GM23338 (cell line): ENCODE results near the gene CDH8. TPM values are rescaled to one million over a fixed set of nuclear protein-coding genes. Genes with fewer than 3 reads are reported as not detected.

Experiments
- ATAC-seq: fragments of 200-7000 bp; cut with Tn5 transposase; 3 replicates; pipeline ENCODE4 v1.9.1; 2020
- DNase-seq: peaks from one replicate; pipeline ENCODE4 v3.0.0-alpha.2; 2015; ENCODE audit warnings: low spot score
- H2AFZ ChIP-seq: fragments of 200-600 bp; sonication (generic); 2 replicates; pipeline ENCODE4 v1.8.0; 2016; ENCODE audit warnings: antibody characterized with exemption, mild to moderate bottlenecking, moderate library complexity
- H3F3A ChIP-seq: fragments of 200-600 bp; sonication (generic); replicated peaks from 2 replicates; pipeline ENCODE4 v1.8.0; 2017; ENCODE audit warnings: antibody characterized with exemption, mixed run types, low read depth
- H3K27ac ChIP-seq: fragments of 200-600 bp; sonication (generic); 2 replicates; pipeline ENCODE4 v1.6.1; 2016; ENCODE audit warnings: low read depth
- H3K27me3 ChIP-seq: fragments of 200-600 bp; sonication (generic); 2 replicates; pipeline ENCODE4 v1.8.0; 2016; ENCODE audit warnings: mild to moderate bottlenecking, mixed run types, moderate library complexity; ENCODE audit not compliant: insufficient read depth
- H3K36me3 ChIP-seq: fragments of 200-600 bp; sonication (generic); 2 replicates; pipeline ENCODE4 v1.8.0; 2016; ENCODE audit warnings: mild to moderate bottlenecking; ENCODE audit not compliant: insufficient read depth
- H3K4me1 ChIP-seq: fragments of 200-600 bp; sonication (generic); 2 replicates; pipeline ENCODE4 v1.8.0; 2016; ENCODE audit warnings: mild to moderate bottlenecking, moderate library complexity; ENCODE audit not compliant: insufficient read depth
- H3K4me2 ChIP-seq: fragments of 200-600 bp; sonication (generic); 2 replicates; pipeline ENCODE4 v1.7.1; 2017; ENCODE audit warnings: mixed run types
- H3K4me3 ChIP-seq: fragments of 200-600 bp; sonication (generic); 2 replicates; pipeline ENCODE4 v1.6.1; 2016; ENCODE audit warnings: mixed run types
- H3K79me2 ChIP-seq: fragments of 200-600 bp; sonication (generic); replicated peaks from 2 replicates; pipeline ENCODE4 v1.8.0; 2017; ENCODE audit warnings: mild to moderate bottlenecking; ENCODE audit not compliant: insufficient read depth
- H3K9me2 ChIP-seq: fragments of 200-600 bp; sonication (generic); 2 replicates; pipeline ENCODE4 v1.8.0; 2017; ENCODE audit not compliant: insufficient read depth
- H4K20me1 ChIP-seq: fragments of 200-600 bp; sonication (generic); replicated peaks from 2 replicates; pipeline ENCODE4 v1.8.0; 2017; ENCODE audit warnings: mild to moderate bottlenecking; ENCODE audit not compliant: insufficient read depth
- H3K27ac Mint-ChIP-seq: 2 replicates; pipeline ENCODE4 v1.8.0; 2020; ENCODE audit warnings: inconsistent platforms, mild to moderate bottlenecking, moderate library complexity, mixed read lengths
- H3K27me3 Mint-ChIP-seq: 3 replicates; pipeline ENCODE4 v1.8.0; 2022; ENCODE audit warnings: low read depth, mild to moderate bottlenecking, moderate library complexity, mixed read lengths, inconsistent platforms; ENCODE audit not compliant: insufficient read depth, poor library complexity
- H3K36me3 Mint-ChIP-seq: 3 replicates; pipeline ENCODE4 v1.8.0; 2021; ENCODE audit warnings: low read depth, mild to moderate bottlenecking, inconsistent platforms, moderate library complexity, mixed read lengths
- H3K4me1 Mint-ChIP-seq: 3 replicates; pipeline ENCODE4 v1.8.0; 2020; ENCODE audit warnings: mild to moderate bottlenecking, inconsistent platforms, mixed read lengths
- H3K4me3 Mint-ChIP-seq: 3 replicates; pipeline ENCODE4 v1.8.0; 2021; ENCODE audit warnings: moderate library complexity, mild to moderate bottlenecking, inconsistent platforms, mixed read lengths
- H3K9me3 Mint-ChIP-seq: 3 replicates; pipeline ENCODE4 v1.8.0; 2020; ENCODE audit warnings: moderate library complexity, mild to moderate bottlenecking, inconsistent platforms, mixed read lengths
- CREB1 ChIP-seq: fragments of 250-450 bp; sonication (Bioruptor Pico); IDR thresholded peaks from 2 replicates; pipeline ENCODE4 v1.5.0; 2020; ENCODE audit warnings: low read depth, mild to moderate bottlenecking, moderate library complexity
- CTCF ChIP-seq, 2 experiments: fragments of 200-600 bp in 1 of 2; sonication (generic) in 1 of 2; conservative IDR thresholded peaks; 2 replicates each; pipeline versions ENCODE4 v1.5.1 to v1.6.1; 2016 to 2017; ENCODE audit warnings: antibody characterized with exemption in 2 of 2, low read depth in 2 of 2, mild to moderate bottlenecking in 2 of 2, moderate library complexity in 1 of 2
- EZH2 ChIP-seq: fragments of 200-600 bp; sonication (generic); IDR thresholded peaks from one replicate; pipeline ENCODE4 v1.8.0; 2017; ENCODE audit warnings: antibody characterized with exemption, mild to moderate bottlenecking, low read depth; ENCODE audit not compliant: unreplicated experiment
- EZH2phosphoT487 ChIP-seq: fragments of 200-600 bp; sonication (generic); IDR thresholded peaks from one replicate; pipeline ENCODE4 v1.8.1; 2018; ENCODE audit warnings: antibody characterized with exemption; ENCODE audit not compliant: unreplicated experiment
- JUNB ChIP-seq: IDR thresholded peaks from one replicate; pipeline ENCODE4 v1.6.1; 2016; ENCODE audit warnings: antibody characterized with exemption; ENCODE audit not compliant: unreplicated experiment
- NANOG ChIP-seq: IDR thresholded peaks from 2 replicates; pipeline ENCODE4 v1.6.1; 2016; ENCODE audit warnings: antibody characterized with exemption, borderline replicate concordance
- POLR2AphosphoS5 ChIP-seq: IDR thresholded peaks from 2 replicates; pipeline ENCODE4 v1.6.1; 2016; ENCODE audit warnings: antibody characterized with exemption, low read depth
- REST ChIP-seq: IDR thresholded peaks from one replicate; pipeline ENCODE4 v1.6.1; 2018; ENCODE audit warnings: antibody characterized with exemption; ENCODE audit not compliant: unreplicated experiment
- STAT1 ChIP-seq: IDR thresholded peaks from one replicate; pipeline ENCODE4 v1.6.1; 2016; ENCODE audit warnings: antibody characterized with exemption; ENCODE audit not compliant: unreplicated experiment
- ZNF114 ChIP-seq: fragments of 250-450 bp; sonication (Bioruptor Pico); IDR thresholded peaks from 2 replicates; pipeline ENCODE4 v1.5.0; 2020; ENCODE audit warnings: mild to moderate bottlenecking, moderate library complexity
- ZNF331 ChIP-seq: fragments of 250-450 bp; sonication (Bioruptor Pico); IDR thresholded peaks from 2 replicates; pipeline ENCODE4 v1.5.0; 2020; ENCODE audit warnings: low read depth, mild to moderate bottlenecking, moderate library complexity
- ZNF462 ChIP-seq: fragments of 250-450 bp; sonication (Bioruptor Pico); IDR thresholded peaks from 2 replicates; pipeline ENCODE4 v1.5.0; 2020; ENCODE audit warnings: mild to moderate bottlenecking, moderate library complexity
- polyA plus RNA-seq: library from polyadenylated mRNA; unstranded; fragments of >200 nt; fragmentation: Nextera tagmentation; extraction: Ambion mirVana; gene quantifications from 2 replicates; pipeline ENCODE4 v1.2.1, GENCODE V29; 2016
- total RNA-seq: library from RNA; depleted of rRNA; stranded (reverse); fragments of >200 nt; shearing (Covaris generic); gene quantifications from 2 replicates; pipeline ENCODE4 v1.2.3, GENCODE V29; 2014
- TF ChIP-seq, protein P1 (sequence below): IDR thresholded peaks from 2 replicates; pipeline ENCODE4 v1.6.1; 2016; ENCODE audit warnings: antibody characterized with exemption

Gene CDH8
- total and polyA plus RNA-seq, 2 experiments from 2014 or later: 10.2 to 11.7 TPM

GRCh38 chr16:61871837-61872777 lies 164.1 kb downstream of the CDH8 start:
- peak; percentile 75 for DNase-seq
- Histone ChIP-seq H3K4me2 (peak overlapping the region; percentile 40), H3K27ac (peak overlapping the region; percentile 97), H3K27me3 (no peaks in the 10 kb centered on the region), H3K4me3 (peak overlapping the region; percentile 12), H3K9me2 (0 out of 2 replicates have a peak, but pooled peaks cover 6% of the 10 kb centered on the region), H2AFZ (no peak overlapping the region), H3K36me3 (no peaks in the 10 kb centered on the region), H3F3A (no peaks in the 10 kb centered on the region), H4K20me1 (no peaks in the 10 kb centered on the region), H3K4me1 (peaks cover 7% of the 10 kb centered on the region), H3K79me2 (no peaks in the 10 kb centered on the region)
- H3K36me3 Mint-ChIP-seq: peaks cover 11% of the 10 kb centered on the region; the same call in 2 of the 3 replicates
- H3K9me3 Mint-ChIP-seq: 0 out of 3 replicates have a peak, but pooled peaks cover 6% of the 10 kb centered on the region
- peaks cover 22% of the 10 kb centered on the region for H3K4me1 Mint-ChIP-seq
- H3K27me3 Mint-ChIP-seq: no peaks in the 10 kb centered on the region
- TF ChIP-seq CREB1 (CRISPR knock-in tag): no peak
- TF ChIP-seq CTCF (conservative IDR thresholded peaks at IDR 0.05; ENCODE audit: low read depth in 2 of 2): no peak
- peak; percentile 60 for TF ChIP-seq ZNF331
- no peak for TF ChIP-seq ZNF114 (CRISPR knock-in tag)
- no peak for TF ChIP-seq POLR2AphosphoS5
- TF ChIP-seq REST: no peak
- TF ChIP-seq STAT1: no peak
- peak; percentile 83 for TF ChIP-seq NANOG
- no peak for TF ChIP-seq EZH2
- TF ChIP-seq ZNF462 (CRISPR knock-in tag): peak; percentile 96
- TF ChIP-seq, protein P1, sequence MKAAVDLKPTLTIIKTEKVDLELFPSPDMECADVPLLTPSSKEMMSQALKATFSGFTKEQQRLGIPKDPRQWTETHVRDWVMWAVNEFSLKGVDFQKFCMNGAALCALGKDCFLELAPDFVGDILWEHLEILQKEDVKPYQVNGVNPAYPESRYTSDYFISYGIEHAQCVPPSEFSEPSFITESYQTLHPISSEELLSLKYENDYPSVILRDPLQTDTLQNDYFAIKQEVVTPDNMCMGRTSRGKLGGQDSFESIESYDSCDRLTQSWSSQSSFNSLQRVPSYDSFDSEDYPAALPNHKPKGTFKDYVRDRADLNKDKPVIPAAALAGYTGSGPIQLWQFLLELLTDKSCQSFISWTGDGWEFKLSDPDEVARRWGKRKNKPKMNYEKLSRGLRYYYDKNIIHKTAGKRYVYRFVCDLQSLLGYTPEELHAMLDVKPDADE: no peak
- TF ChIP-seq JUNB: no peak
- TF ChIP-seq EZH2phosphoT487: no peak
- H3K4me3 Mint-ChIP-seq: peak overlapping the region; percentile 47
- peak; percentile 94 for ATAC-seq
- H3K27ac Mint-ChIP-seq: peak overlapping the region; percentile 94
